T-helper 1 cell treated with Interleukin-12 subunit alpha and Interleukin-12 subunit beta and Interleukin-4 antibody, amounts not matched to agents 30 μg/mL and 1 μg/mL, for 36 hours (primary cell): ENCODE measurements around the gene FTO.
A peak's percentile ranks its signal among the peaks of the same experiment; 100 is the strongest.

ENCODE experiments used
- H3K27ac Mint-ChIP-seq: one replicate; pipeline ENCODE4 v1.8.0; 2021; ENCODE audit warnings: mild to moderate bottlenecking, mixed read lengths
- H3K27me3 Mint-ChIP-seq: one replicate; pipeline ENCODE4 v1.8.0; 2021; ENCODE audit warnings: low read depth, mixed read lengths
- H3K36me3 Mint-ChIP-seq: one replicate; pipeline ENCODE4 v1.8.0; 2021; ENCODE audit warnings: low read depth, mixed read lengths
- H3K4me1 Mint-ChIP-seq: one replicate; pipeline ENCODE4 v1.8.0; 2021; ENCODE audit warnings: low read depth, mixed read lengths
- H3K4me3 Mint-ChIP-seq: one replicate; pipeline ENCODE4 v1.8.0; 2021; ENCODE audit warnings: mild to moderate bottlenecking, moderate library complexity, mixed read lengths
- H3K9me3 Mint-ChIP-seq: one replicate; pipeline ENCODE4 v1.8.0; 2021; ENCODE audit warnings: mixed read lengths

FTO gene

DNA sequence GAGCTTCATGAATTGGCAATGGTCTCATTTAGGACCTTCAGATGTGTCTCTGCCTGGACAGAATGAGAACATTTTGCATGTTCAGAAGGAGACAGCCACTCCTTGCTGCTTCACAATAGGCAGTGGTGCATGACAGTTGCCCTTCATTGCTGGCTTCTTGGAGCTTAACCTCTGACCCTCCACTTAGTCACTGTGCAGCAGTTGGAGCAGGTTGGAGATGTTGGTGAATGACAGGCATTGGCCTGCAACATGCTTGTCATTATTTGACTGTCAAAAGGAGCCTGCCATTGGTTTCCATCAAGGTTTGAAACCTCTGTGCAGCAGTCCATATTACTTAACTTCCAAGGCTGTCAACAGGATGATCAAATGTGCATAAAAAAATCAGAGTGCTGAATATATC lies 22.7 kb downstream of the FTO start:
- Mint-ChIP-seq H3K4me1 (no peaks in the 10 kb centered on the region), H3K36me3 (peaks cover 3% of the 10 kb centered on the region)

GRCh38 chr16:53730693-53731092 lies 26.7 kb downstream of the FTO start:
- Mint-ChIP-seq H3K4me1 (no peaks in the 10 kb centered on the region), H3K36me3 (peaks cover 3% of the 10 kb centered on the region), H3K9me3 (no peaks in the 10 kb centered on the region), H3K4me3 (no peak overlapping the region), H3K27ac (no peak overlapping the region), H3K27me3 (no peaks in the 10 kb centered on the region)

More for the DNA sequence above, 22.7 kb downstream of the FTO start:
- no peak overlapping the region for H3K27ac Mint-ChIP-seq
- H3K27me3 Mint-ChIP-seq = no peaks in the 10 kb centered on the region
- no peak overlapping the region for H3K4me3 Mint-ChIP-seq
- H3K9me3 Mint-ChIP-seq = no peaks in the 10 kb centered on the region

DNA sequence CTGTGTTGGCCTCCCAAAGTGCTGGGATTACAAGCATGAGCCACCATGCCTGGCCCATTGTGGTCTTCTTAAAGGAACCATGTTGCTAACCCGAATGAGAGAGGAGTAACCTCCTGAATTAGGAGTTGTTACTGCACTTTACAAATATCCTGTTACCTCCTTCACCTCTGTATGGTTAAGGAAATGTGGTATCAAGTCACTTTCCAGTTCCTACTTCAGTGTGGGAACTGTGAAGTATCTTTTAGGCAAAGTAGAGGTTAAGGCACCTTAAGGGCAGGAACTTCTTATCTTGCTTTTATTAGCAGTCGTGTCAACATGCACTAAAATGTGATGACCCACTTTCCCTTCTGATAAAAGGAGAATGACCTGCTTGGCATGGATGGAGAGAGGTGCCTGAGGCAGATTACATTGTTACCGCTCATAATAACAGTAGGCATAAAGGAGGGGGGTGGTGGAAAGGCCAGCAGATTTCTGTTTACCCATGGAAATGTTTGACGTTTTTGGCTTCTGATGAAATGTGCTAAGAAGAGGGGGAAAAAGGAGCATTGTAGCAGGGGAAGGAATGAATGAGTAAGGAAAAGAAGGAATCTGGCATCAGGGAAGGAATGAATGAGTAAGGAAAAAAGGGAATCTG lies 28.5 kb downstream of the FTO start:
- no peak overlapping the region for H3K27ac Mint-ChIP-seq
- no peaks in the 10 kb centered on the region for H3K27me3 Mint-ChIP-seq
- H3K4me3 Mint-ChIP-seq = no peak overlapping the region
- no peaks in the 10 kb centered on the region for H3K9me3 Mint-ChIP-seq
- peaks cover 6% of the 10 kb centered on the region for H3K4me1 Mint-ChIP-seq
- peaks cover 3% of the 10 kb centered on the region for H3K36me3 Mint-ChIP-seq

- H3K4me1 Mint-ChIP-seq = peaks cover 8% of the 10 kb centered on the region
- H3K36me3 Mint-ChIP-seq = no peaks in the 10 kb centered on the region
- H3K27me3 Mint-ChIP-seq = no peaks in the 10 kb centered on the region
- H3K4me3 Mint-ChIP-seq = no peak overlapping the region
- H3K27ac Mint-ChIP-seq = no peak overlapping the region
- H3K9me3 Mint-ChIP-seq = no peaks in the 10 kb centered on the region
These were observed 31.0 kb downstream of the FTO start for GRCh38 chr16:53734908-53735307.

GRCh38 chr16:53736297-53736696 lies 32.3 kb downstream of the FTO start:
- no peak overlapping the region for H3K4me3 Mint-ChIP-seq
- no peaks in the 10 kb centered on the region for H3K9me3 Mint-ChIP-seq
- H3K27me3 Mint-ChIP-seq = no peaks in the 10 kb centered on the region

DNA sequence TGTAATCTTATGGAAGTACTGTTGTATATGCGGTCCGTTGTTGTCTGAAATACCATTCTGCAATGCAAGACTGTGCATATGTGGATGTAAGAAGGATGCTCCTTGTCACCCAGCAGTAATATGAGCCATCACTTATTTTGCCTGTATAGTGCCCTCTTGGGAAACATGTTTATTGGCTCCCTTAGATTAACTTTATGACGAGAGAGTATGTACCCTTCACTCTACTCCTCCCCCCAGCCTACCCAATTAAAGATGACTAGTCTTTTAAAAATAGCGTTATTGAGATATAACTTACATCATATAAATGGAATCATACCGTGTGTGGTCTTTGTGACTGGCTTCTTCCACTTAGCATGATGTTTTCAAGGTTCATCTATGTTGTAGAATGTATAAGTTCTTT lies 33.6 kb downstream of the FTO start:
- no peak overlapping the region for H3K4me3 Mint-ChIP-seq

More at GRCh38 chr16:53736297-53736696, 32.3 kb downstream of the FTO start:
- H3K36me3 Mint-ChIP-seq = no peaks in the 10 kb centered on the region
- H3K27ac Mint-ChIP-seq = no peak overlapping the region
- peaks cover 9% of the 10 kb centered on the region for H3K4me1 Mint-ChIP-seq

GRCh38 chr16:53740476-53740875 lies 36.5 kb downstream of the FTO start:
- Mint-ChIP-seq H3K4me3 (no peak overlapping the region), H3K36me3 (no peaks in the 10 kb centered on the region), H3K27me3 (no peaks in the 10 kb centered on the region), H3K4me1 (peaks cover 26% of the 10 kb centered on the region), H3K27ac (no peak overlapping the region), H3K9me3 (no peaks in the 10 kb centered on the region)

More for the DNA sequence above, 33.6 kb downstream of the FTO start:
- Mint-ChIP-seq H3K27ac (no peak overlapping the region), H3K27me3 (no peaks in the 10 kb centered on the region), H3K9me3 (no peaks in the 10 kb centered on the region), H3K4me1 (peaks cover 9% of the 10 kb centered on the region), H3K36me3 (no peaks in the 10 kb centered on the region)

DNA sequence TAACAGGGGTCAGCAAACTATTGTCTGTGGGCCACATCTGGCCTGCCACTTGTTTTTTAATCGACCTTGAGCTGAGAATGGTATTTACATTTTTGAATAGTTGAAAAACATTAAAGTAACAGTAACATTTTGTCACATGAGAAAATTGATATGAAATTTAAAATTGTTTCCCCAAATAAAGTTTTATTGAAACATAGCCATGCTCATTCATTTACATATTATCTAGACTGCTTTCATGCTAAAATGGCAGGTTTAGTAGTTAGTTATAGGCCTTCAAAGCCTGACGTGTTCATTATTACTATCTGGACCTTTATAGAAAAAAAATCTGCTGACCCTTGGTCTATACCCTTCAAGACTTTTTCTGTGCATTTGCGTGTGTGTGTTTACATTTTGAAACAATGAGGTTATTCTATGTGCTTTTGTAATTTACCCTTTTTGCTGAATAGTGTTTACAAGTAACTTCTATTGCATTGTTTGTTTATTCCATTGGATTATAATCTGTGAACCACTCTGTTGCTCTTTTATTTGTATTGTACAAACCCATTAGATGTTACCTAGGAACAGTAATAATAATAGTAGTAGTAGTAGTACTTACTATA lies 37.1 kb downstream of the FTO start:
- Mint-ChIP-seq H3K9me3 (no peaks in the 10 kb centered on the region), H3K4me1 (peaks cover 31% of the 10 kb centered on the region), H3K27me3 (no peaks in the 10 kb centered on the region)

GRCh38 chr16:53741546-53741945 lies 37.6 kb downstream of the FTO start:
- H3K4me3 Mint-ChIP-seq = no peak overlapping the region
- no peaks in the 10 kb centered on the region for H3K36me3 Mint-ChIP-seq
- no peaks in the 10 kb centered on the region for H3K9me3 Mint-ChIP-seq
- H3K27ac Mint-ChIP-seq = no peak overlapping the region
- no peaks in the 10 kb centered on the region for H3K27me3 Mint-ChIP-seq
- H3K4me1 Mint-ChIP-seq = peaks cover 30% of the 10 kb centered on the region

More for the DNA sequence above, 37.1 kb downstream of the FTO start:
- Mint-ChIP-seq H3K4me3 (no peak overlapping the region), H3K27ac (no peak overlapping the region), H3K36me3 (no peaks in the 10 kb centered on the region)

DNA sequence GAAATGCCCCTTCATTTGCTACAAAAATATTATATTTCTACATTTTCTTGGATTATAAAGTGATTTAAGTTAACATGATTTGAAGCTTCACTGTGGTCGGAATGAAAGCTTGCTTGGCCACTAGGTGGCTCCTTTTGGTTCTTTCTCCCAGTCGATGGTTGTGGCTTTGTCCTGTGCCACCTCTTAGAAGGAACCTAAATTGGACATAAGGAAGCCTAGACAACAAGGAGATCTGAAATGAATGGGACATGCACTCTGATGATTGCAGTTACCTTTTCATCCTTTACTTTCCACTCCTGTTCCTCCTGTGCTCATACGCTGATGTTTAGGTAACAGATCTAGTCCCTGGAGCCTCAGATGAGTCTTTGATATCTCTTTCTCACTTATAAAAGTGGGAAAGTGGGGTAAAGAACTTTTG lies 39.2 kb downstream of the FTO start:
- H3K4me3 Mint-ChIP-seq = no peak overlapping the region
- no peak overlapping the region for H3K27ac Mint-ChIP-seq
- H3K9me3 Mint-ChIP-seq = peaks cover 9% of the 10 kb centered on the region
- peaks cover 27% of the 10 kb centered on the region for H3K4me1 Mint-ChIP-seq
- peaks cover 1% of the 10 kb centered on the region for H3K36me3 Mint-ChIP-seq
- no peaks in the 10 kb centered on the region for H3K27me3 Mint-ChIP-seq

- Mint-ChIP-seq H3K27ac (peak overlapping the region; percentile 0), H3K4me1 (peaks cover 27% of the 10 kb centered on the region), H3K9me3 (peaks cover 9% of the 10 kb centered on the region), H3K4me3 (no peak overlapping the region), H3K27me3 (no peaks in the 10 kb centered on the region), H3K36me3 (peaks cover 1% of the 10 kb centered on the region)
These were observed 40.5 kb downstream of the FTO start for GRCh38 chr16:53744449-53744848.

GRCh38 chr16:53745086-53745485 lies 41.1 kb downstream of the FTO start:
- no peaks in the 10 kb centered on the region for H3K27me3 Mint-ChIP-seq
- peaks cover 1% of the 10 kb centered on the region for H3K36me3 Mint-ChIP-seq
- no peak overlapping the region for H3K4me3 Mint-ChIP-seq
- H3K9me3 Mint-ChIP-seq = peaks cover 9% of the 10 kb centered on the region
- H3K27ac Mint-ChIP-seq = no peak overlapping the region
- peaks cover 24% of the 10 kb centered on the region for H3K4me1 Mint-ChIP-seq

- Mint-ChIP-seq H3K27me3 (no peaks in the 10 kb centered on the region), H3K36me3 (peaks cover 1% of the 10 kb centered on the region), H3K4me3 (no peak overlapping the region), H3K27ac (no peak overlapping the region), H3K4me1 (peaks cover 24% of the 10 kb centered on the region), H3K9me3 (peaks cover 9% of the 10 kb centered on the region)
These were observed 41.9 kb downstream of the FTO start for GRCh38 chr16:53745753-53746266.

DNA sequence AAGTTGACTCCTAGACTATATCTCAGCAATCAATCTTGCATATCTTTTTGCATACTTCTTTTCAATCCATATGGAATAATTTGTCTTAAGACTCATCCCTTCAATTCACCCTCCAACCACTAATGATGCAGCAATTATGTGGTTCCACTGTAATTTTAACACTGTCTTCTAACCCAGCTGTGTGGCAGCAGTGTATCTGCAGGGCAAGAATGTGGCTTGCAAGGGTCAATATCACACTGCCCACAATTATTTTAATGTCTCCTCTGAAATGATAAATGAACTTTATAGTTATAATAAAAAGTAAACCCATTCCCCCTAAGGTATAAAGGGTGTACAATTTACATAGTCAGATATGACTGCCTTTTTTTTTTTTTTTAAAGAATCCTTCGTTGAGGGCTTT lies 48.6 kb downstream of the FTO start:
- no peak overlapping the region for H3K27ac Mint-ChIP-seq
- H3K4me3 Mint-ChIP-seq = no peak overlapping the region
- H3K36me3 Mint-ChIP-seq = no peaks in the 10 kb centered on the region
- H3K27me3 Mint-ChIP-seq = no peaks in the 10 kb centered on the region
- no peaks in the 10 kb centered on the region for H3K4me1 Mint-ChIP-seq
- peaks cover 5% of the 10 kb centered on the region for H3K9me3 Mint-ChIP-seq

DNA sequence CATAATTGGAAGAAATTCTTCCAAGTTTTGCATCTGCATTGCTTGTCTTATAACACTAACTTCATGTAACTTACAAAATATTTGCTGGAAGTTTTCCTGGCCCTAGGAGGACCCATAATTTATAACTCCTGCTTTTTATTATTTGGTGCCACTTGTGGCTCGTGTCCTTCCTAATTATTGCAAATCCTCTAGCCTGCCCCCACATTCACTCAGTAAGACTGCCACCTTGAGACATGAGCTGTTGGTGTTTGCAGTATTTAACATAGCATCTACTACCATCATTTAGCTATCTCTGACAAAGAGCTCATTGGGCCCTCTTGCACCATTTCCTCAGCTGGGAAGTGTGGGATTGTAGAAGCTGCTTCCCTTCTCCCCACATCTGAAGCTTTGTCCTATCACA lies 49.5 kb downstream of the FTO start:
- peaks cover under 1% of the 10 kb centered on the region for H3K36me3 Mint-ChIP-seq
- H3K9me3 Mint-ChIP-seq = no peaks in the 10 kb centered on the region
- H3K27ac Mint-ChIP-seq = no peak overlapping the region
- H3K4me1 Mint-ChIP-seq = no peaks in the 10 kb centered on the region
- H3K4me3 Mint-ChIP-seq = no peak overlapping the region
- no peaks in the 10 kb centered on the region for H3K27me3 Mint-ChIP-seq
